T-helper 2 cell treated with Interferon-gamma antibody and Interleukin-4, amounts not matched to agents 5 μg/mL and 100 μg/mL, for 36 hours (primary cell): ENCODE data around the gene ASXL2.
"Not testable (repeated sequence)": the region's sequence is repeated elsewhere in the genome, so short reads cannot be mapped to it uniquely, and the experiment has no call there.

Experiments
- DNase-seq: peaks from one replicate; pipeline ENCODE4 v3.0.0; 2021; ENCODE audit warnings: low spot score
- H3K27ac Mint-ChIP-seq: one replicate; pipeline ENCODE4 v1.8.0; 2021; ENCODE audit warnings: mild to moderate bottlenecking, mixed read lengths
- H3K27me3 Mint-ChIP-seq: one replicate; pipeline ENCODE4 v1.8.0; 2021; ENCODE audit warnings: low read depth, mixed read lengths
- H3K36me3 Mint-ChIP-seq: one replicate; pipeline ENCODE4 v1.8.0; 2021; ENCODE audit warnings: low read depth, mixed read lengths
- H3K4me1 Mint-ChIP-seq: one replicate; pipeline ENCODE4 v1.8.0; 2021; ENCODE audit warnings: low read depth, mixed read lengths
- H3K4me3 Mint-ChIP-seq: one replicate; pipeline ENCODE4 v1.8.0; 2022; ENCODE audit warnings: mild to moderate bottlenecking, moderate library complexity, mixed read lengths
- H3K9me3 Mint-ChIP-seq: one replicate; pipeline ENCODE4 v1.8.0; 2021; ENCODE audit warnings: mixed read lengths

The ASXL2 gene

GRCh38 chr2:25872134-25872533 is 6.2 kb downstream of the ASXL2 start:
- H3K27ac Mint-ChIP-seq = no peak overlapping the region
- no peaks in the 10 kb centered on the region for H3K9me3 Mint-ChIP-seq
- peaks cover 19% of the 10 kb centered on the region for H3K4me1 Mint-ChIP-seq
- DNase-seq = no peak
- H3K4me3 Mint-ChIP-seq = no peak overlapping the region
- H3K36me3 Mint-ChIP-seq = peaks cover 20% of the 10 kb centered on the region
- H3K27me3 Mint-ChIP-seq = no peaks in the 10 kb centered on the region

- H3K27ac Mint-ChIP-seq = no peak overlapping the region
- H3K9me3 Mint-ChIP-seq = no peaks in the 10 kb centered on the region
- no peaks in the 10 kb centered on the region for H3K27me3 Mint-ChIP-seq
- H3K4me1 Mint-ChIP-seq = peaks cover 5% of the 10 kb centered on the region
- peaks cover 20% of the 10 kb centered on the region for H3K36me3 Mint-ChIP-seq
- no peak overlapping the region for H3K4me3 Mint-ChIP-seq
- DNase-seq = no peak
Measured at GRCh38 chr2:25867396-25868003, 10.8 kb downstream of the ASXL2 start.

DNA sequence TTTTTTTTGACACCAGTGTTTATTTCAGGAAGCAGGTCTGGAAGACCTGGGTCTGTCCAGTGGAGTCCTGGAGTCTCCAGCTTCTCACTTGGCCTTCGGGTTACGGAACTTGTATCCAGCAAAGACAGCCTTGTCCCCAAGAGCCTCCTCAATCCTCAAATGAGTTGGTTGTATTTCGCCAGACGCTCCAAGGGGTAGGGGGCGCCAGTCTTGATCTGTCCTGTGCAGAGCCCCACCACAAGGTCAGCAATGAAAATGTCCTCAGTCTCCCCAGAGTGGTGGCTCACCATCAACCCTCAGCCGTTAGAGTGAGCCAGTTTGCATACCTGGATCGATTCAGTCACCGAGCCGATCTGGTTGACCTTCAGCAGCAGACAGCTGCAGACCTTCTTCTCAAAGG is 21.9 kb downstream of the ASXL2 start:
- Mint-ChIP-seq H3K4me3 (no peak overlapping the region), H3K36me3 (peaks cover 3% of the 10 kb centered on the region), H3K27me3 (no peaks in the 10 kb centered on the region), H3K4me1 (peaks cover 40% of the 10 kb centered on the region), H3K27ac (no peak overlapping the region), H3K9me3 (no peaks in the 10 kb centered on the region)
- no peak for DNase-seq

DNA sequence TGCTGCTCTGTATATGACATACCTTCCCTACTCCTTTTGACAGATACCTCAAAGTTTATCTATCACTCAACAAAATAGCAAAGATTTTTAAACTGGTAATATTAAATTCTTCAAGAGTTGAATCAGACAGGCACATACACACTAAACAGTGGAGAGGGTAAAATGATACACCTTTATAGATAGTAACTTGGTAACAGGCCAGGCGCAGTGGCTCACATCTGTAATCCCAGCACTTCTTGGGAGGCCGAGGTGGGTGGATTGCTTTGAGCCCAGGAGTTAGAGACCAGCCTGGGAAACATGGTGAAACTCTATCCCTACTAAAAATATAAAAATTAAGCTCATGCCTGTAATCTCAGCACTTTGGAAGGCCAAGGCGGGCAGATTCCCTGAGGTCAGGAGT is 23.2 kb downstream of the ASXL2 start:
- Mint-ChIP-seq H3K27ac (no peak overlapping the region), H3K4me3 (no peak overlapping the region), H3K9me3 (no peaks in the 10 kb centered on the region), H3K27me3 (no peaks in the 10 kb centered on the region), H3K36me3 (peaks cover 3% of the 10 kb centered on the region), H3K4me1 (peaks cover 47% of the 10 kb centered on the region)
- no peak for DNase-seq

DNA sequence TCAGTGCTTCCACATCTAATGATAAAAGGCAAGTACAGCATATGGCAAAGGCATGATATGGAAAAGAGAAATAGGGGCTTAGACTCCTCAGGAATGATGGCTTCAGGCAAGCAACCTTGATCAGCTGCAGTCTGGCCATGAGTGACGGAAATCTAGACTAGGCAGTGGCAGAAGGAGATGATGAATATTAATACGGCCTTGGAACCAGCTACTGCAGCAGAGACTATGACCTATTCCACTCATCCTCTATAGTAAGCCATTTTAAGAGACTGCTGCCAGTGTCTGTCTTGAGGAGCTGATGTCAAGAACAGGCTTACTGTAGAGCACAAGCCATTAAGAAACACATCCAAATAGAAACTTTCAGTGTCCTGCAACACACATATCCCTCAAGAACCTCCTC is 23.7 kb downstream of the ASXL2 start:
- Mint-ChIP-seq H3K36me3 (peaks cover 3% of the 10 kb centered on the region), H3K27ac (no peak overlapping the region), H3K4me1 (peaks cover 47% of the 10 kb centered on the region), H3K9me3 (no peaks in the 10 kb centered on the region), H3K27me3 (no peaks in the 10 kb centered on the region), H3K4me3 (no peak overlapping the region)
- no peak for DNase-seq

GRCh38 chr2:25853038-25853638 is 25.1 kb downstream of the ASXL2 start:
- DNase-seq = no peak
- Mint-ChIP-seq H3K4me1 (peaks cover 45% of the 10 kb centered on the region), H3K27me3 (no peaks in the 10 kb centered on the region), H3K27ac (peak overlapping the region; percentile 54), H3K9me3 (no peaks in the 10 kb centered on the region), H3K4me3 (peak overlapping the region; percentile 29), H3K36me3 (peaks cover 3% of the 10 kb centered on the region)

- Mint-ChIP-seq H3K27me3 (no peaks in the 10 kb centered on the region), H3K4me3 (peak overlapping the region; percentile 72), H3K4me1 (peaks cover 44% of the 10 kb centered on the region), H3K36me3 (peaks cover 8% of the 10 kb centered on the region), H3K9me3 (peaks cover 5% of the 10 kb centered on the region), H3K27ac (peak overlapping the region; percentile 86)
- peak; percentile 60 for DNase-seq
Measured at GRCh38 chr2:25851740-25852503, 26.4 kb downstream of the ASXL2 start.

GRCh38 chr2:25850400-25850799 is 27.9 kb downstream of the ASXL2 start:
- H3K9me3 Mint-ChIP-seq, H3K36me3 Mint-ChIP-seq, H3K27me3 Mint-ChIP-seq, DNase-seq: not testable (repeated sequence)
- peaks cover 44% of the 10 kb centered on the region for H3K4me1 Mint-ChIP-seq
- peak overlapping the region; percentile 71 for H3K27ac Mint-ChIP-seq
- peak overlapping the region; percentile 60 for H3K4me3 Mint-ChIP-seq

DNA sequence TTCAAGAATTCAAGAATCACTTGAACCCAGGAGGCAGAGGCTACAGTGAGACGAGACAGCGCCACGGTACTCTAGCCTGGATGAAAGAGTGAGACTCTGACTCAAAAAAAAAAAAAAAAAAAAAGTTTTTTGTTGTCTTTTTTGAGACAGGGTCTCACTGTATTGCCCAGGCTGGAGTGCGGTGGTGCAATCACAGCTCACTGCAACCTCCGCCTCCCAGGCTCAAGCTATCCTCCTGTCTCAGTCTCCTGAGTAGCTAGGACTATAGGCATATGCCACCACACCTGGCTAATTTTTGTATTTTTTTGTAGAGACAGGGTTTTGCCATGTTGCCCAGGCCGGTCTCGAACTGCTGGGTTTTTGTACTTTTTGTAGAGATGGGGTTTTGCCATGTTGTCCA is 28.9 kb downstream of the ASXL2 start:
- not testable (repeated sequence) for H3K27me3 Mint-ChIP-seq, DNase-seq, H3K4me3 Mint-ChIP-seq, H3K27ac Mint-ChIP-seq, H3K9me3 Mint-ChIP-seq
- Mint-ChIP-seq H3K4me1 (peaks cover 38% of the 10 kb centered on the region), H3K36me3 (peaks cover 12% of the 10 kb centered on the region)

DNA sequence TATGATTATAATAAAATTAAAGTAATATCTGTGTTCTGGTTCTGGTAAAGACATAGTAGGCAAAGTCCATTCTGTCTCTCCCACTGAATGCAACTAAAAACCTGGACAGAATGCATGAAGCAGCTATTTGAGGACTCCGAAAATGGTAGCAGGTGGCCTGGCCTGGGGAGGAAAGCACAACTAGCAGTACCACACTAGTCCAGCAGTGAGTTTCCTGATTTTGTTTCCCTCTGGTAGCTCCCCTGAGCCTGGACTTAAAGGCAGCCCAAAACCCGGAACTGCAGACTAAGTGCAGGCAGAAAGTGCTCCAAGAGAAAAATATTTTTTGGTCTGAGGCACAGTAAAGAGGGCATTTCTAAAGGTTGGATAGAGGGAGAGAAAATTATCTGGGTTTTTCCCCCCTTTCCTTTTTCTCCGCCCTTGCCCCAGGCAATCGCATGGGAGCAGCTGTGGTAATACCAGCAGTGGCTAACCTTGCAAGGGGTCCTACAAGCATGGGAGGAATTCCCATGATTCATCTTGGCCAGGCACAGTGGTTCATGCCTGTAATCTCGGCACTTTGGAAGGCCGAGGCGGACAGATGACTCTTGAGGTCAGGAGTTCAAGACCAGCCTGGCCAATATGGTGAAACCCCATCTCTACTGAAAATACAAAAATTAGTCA is 32.3 kb downstream of the ASXL2 start:
- DNase-seq = no peak
- no peaks in the 10 kb centered on the region for H3K27me3 Mint-ChIP-seq
- H3K4me3 Mint-ChIP-seq = no peak overlapping the region
- peaks cover 5% of the 10 kb centered on the region for H3K9me3 Mint-ChIP-seq
- H3K27ac Mint-ChIP-seq = no peak overlapping the region
- peaks cover 14% of the 10 kb centered on the region for H3K4me1 Mint-ChIP-seq
- peaks cover 14% of the 10 kb centered on the region for H3K36me3 Mint-ChIP-seq

DNA sequence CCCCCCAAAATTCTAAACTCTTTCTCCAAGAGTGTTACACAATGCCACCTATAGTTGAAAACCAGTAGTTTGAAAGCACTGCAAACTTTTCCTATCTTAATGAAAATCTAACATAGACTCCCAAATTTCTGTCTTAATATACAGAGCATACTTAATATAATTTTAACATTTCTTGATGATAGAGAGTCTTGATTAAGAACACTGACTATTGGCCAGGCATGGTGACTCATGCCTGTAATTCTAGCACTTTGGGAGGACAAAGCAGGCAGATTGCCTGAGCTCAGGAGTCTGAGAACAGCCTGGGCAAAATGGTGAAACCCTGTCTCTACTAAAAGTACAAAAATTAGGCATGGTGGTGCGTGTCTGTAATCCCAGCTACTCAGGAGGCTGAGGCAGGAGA is 34.2 kb downstream of the ASXL2 start:
- H3K27me3 Mint-ChIP-seq = no peaks in the 10 kb centered on the region
- no peak for DNase-seq
- H3K36me3 Mint-ChIP-seq = peaks cover 15% of the 10 kb centered on the region
- H3K4me3 Mint-ChIP-seq = no peak overlapping the region
- H3K9me3 Mint-ChIP-seq = peaks cover 5% of the 10 kb centered on the region
- H3K27ac Mint-ChIP-seq = no peak overlapping the region
- H3K4me1 Mint-ChIP-seq = peaks cover 9% of the 10 kb centered on the region

GRCh38 chr2:25842155-25842554 is 36.1 kb downstream of the ASXL2 start:
- H3K36me3 Mint-ChIP-seq = peaks cover 16% of the 10 kb centered on the region

GRCh38 chr2:25838152-25838756 is 40.0 kb downstream of the ASXL2 start:
- DNase-seq = no peak
- H3K36me3 Mint-ChIP-seq = peaks cover 18% of the 10 kb centered on the region
- H3K27me3 Mint-ChIP-seq = no peaks in the 10 kb centered on the region

More at GRCh38 chr2:25842155-25842554, 36.1 kb downstream of the ASXL2 start:
- peaks cover 2% of the 10 kb centered on the region for H3K9me3 Mint-ChIP-seq
- no peak for DNase-seq
- H3K4me3 Mint-ChIP-seq = no peak overlapping the region
- peaks cover 14% of the 10 kb centered on the region for H3K4me1 Mint-ChIP-seq
- no peaks in the 10 kb centered on the region for H3K27me3 Mint-ChIP-seq
- H3K27ac Mint-ChIP-seq = no peak overlapping the region

GRCh38 chr2:25835906-25836305 is 42.4 kb downstream of the ASXL2 start:
- Mint-ChIP-seq H3K4me3 (no peak overlapping the region), H3K36me3 (peaks cover 28% of the 10 kb centered on the region), H3K27ac (no peak overlapping the region), H3K9me3 (peaks cover 12% of the 10 kb centered on the region), H3K27me3 (no peaks in the 10 kb centered on the region), H3K4me1 (peaks cover 36% of the 10 kb centered on the region)
- no peak for DNase-seq

More at GRCh38 chr2:25838152-25838756, 40.0 kb downstream of the ASXL2 start:
- peaks cover 21% of the 10 kb centered on the region for H3K4me1 Mint-ChIP-seq
- no peak overlapping the region for H3K4me3 Mint-ChIP-seq
- no peak overlapping the region for H3K27ac Mint-ChIP-seq
- H3K9me3 Mint-ChIP-seq = no peaks in the 10 kb centered on the region
